Osteocyte (in vitro differentiated cells): Measurements from ENCODE around the gene BAG5. TPM values are rescaled to one million over a fixed set of nuclear protein-coding genes. Genes with fewer than 3 reads are reported as not detected.

ENCODE experiments used
- DNase-seq: peaks from one replicate; pipeline ENCODE4 v3.0.0; 2021; ENCODE audit warnings: mixed read lengths; ENCODE audit not compliant: unreplicated experiment; ENCODE audit errors: extremely low spot score
- H3K27ac Mint-ChIP-seq: one replicate; pipeline ENCODE4 v1.8.0; 2021; ENCODE audit warnings: mild to moderate bottlenecking, mixed read lengths; ENCODE audit not compliant: unreplicated experiment
- H3K27me3 Mint-ChIP-seq: one replicate; pipeline ENCODE4 v1.8.0; 2021; ENCODE audit warnings: mixed read lengths; ENCODE audit not compliant: unreplicated experiment
- H3K36me3 Mint-ChIP-seq: one replicate; pipeline ENCODE4 v1.8.0; 2021; ENCODE audit warnings: mixed read lengths; ENCODE audit not compliant: unreplicated experiment
- H3K4me1 Mint-ChIP-seq: one replicate; pipeline ENCODE4 v1.8.0; 2021; ENCODE audit warnings: mixed read lengths; ENCODE audit not compliant: unreplicated experiment
- H3K4me3 Mint-ChIP-seq: one replicate; pipeline ENCODE4 v1.8.0; 2021; ENCODE audit warnings: mild to moderate bottlenecking, moderate library complexity, mixed read lengths; ENCODE audit not compliant: unreplicated experiment
- H3K9me3 Mint-ChIP-seq: one replicate; pipeline ENCODE4 v1.8.0; 2021; ENCODE audit warnings: mixed read lengths; ENCODE audit not compliant: unreplicated experiment
- CTCF ChIP-seq: fragments of 200-600 bp; sonication (generic); IDR thresholded peaks from 2 replicates; pipeline ENCODE4 v1.5.0; 2021; ENCODE audit warnings: antibody characterized with exemption, mild to moderate bottlenecking, moderate library complexity
- total RNA-seq: library from RNA; stranded (reverse); gene quantifications from 2 replicates; pipeline ENCODE4 v1.2.1, GENCODE V29; 2021

BAG5 gene
- total RNA-seq, 1 donor from 2014 or later: 21.9 TPM

GRCh38 chr14:103535891-103536565 lies 26.4 kb downstream of the BAG5 start:
- DNase-seq: no peak
- Mint-ChIP-seq H3K4me1 (peaks cover 26% of the 10 kb centered on the region), H3K36me3 (no peaks in the 10 kb centered on the region), H3K27ac (no peak overlapping the region), H3K27me3 (no peaks in the 10 kb centered on the region), H3K9me3 (no peaks in the 10 kb centered on the region), H3K4me3 (no peak overlapping the region)
- TF ChIP-seq CTCF: no peak

GRCh38 chr14:103535081-103535890 lies 27.2 kb downstream of the BAG5 start:
- DNase-seq: no peak
- no peaks in the 10 kb centered on the region for H3K9me3 Mint-ChIP-seq
- no peak overlapping the region for H3K4me3 Mint-ChIP-seq
- H3K27me3 Mint-ChIP-seq: no peaks in the 10 kb centered on the region
- H3K4me1 Mint-ChIP-seq: peaks cover 21% of the 10 kb centered on the region
- H3K36me3 Mint-ChIP-seq: no peaks in the 10 kb centered on the region
- H3K27ac Mint-ChIP-seq: no peak overlapping the region
- no peak for TF ChIP-seq CTCF

- Mint-ChIP-seq H3K4me1 (peaks cover 23% of the 10 kb centered on the region), H3K9me3 (no peaks in the 10 kb centered on the region), H3K27ac (no peak overlapping the region), H3K4me3 (no peak overlapping the region), H3K27me3 (no peaks in the 10 kb centered on the region), H3K36me3 (no peaks in the 10 kb centered on the region)
- no peak for DNase-seq
- no peak for TF ChIP-seq CTCF
Observed at GRCh38 chr14:103534576-103535061, 27.8 kb downstream of the BAG5 start.

GRCh38 chr14:103533999-103534575 lies 28.4 kb downstream of the BAG5 start:
- no peak for TF ChIP-seq CTCF
- Mint-ChIP-seq H3K4me3 (no peak overlapping the region), H3K27me3 (no peaks in the 10 kb centered on the region), H3K36me3 (no peaks in the 10 kb centered on the region), H3K27ac (no peak overlapping the region), H3K4me1 (peaks cover 21% of the 10 kb centered on the region), H3K9me3 (no peaks in the 10 kb centered on the region)
- no peak for DNase-seq
